ENCODE measurements around the gene RAI1. TPM values are rescaled to one million over a fixed set of nuclear protein-coding genes. Genes with fewer than 3 reads are reported as not detected.
A peak's percentile ranks its signal among the peaks of the same experiment; 100 is the strongest.

Gene RAI1
- total RNA-seq, 4 donors from 2014 or later: 12.8 to 51.2 (median 47.6) TPM

DNA sequence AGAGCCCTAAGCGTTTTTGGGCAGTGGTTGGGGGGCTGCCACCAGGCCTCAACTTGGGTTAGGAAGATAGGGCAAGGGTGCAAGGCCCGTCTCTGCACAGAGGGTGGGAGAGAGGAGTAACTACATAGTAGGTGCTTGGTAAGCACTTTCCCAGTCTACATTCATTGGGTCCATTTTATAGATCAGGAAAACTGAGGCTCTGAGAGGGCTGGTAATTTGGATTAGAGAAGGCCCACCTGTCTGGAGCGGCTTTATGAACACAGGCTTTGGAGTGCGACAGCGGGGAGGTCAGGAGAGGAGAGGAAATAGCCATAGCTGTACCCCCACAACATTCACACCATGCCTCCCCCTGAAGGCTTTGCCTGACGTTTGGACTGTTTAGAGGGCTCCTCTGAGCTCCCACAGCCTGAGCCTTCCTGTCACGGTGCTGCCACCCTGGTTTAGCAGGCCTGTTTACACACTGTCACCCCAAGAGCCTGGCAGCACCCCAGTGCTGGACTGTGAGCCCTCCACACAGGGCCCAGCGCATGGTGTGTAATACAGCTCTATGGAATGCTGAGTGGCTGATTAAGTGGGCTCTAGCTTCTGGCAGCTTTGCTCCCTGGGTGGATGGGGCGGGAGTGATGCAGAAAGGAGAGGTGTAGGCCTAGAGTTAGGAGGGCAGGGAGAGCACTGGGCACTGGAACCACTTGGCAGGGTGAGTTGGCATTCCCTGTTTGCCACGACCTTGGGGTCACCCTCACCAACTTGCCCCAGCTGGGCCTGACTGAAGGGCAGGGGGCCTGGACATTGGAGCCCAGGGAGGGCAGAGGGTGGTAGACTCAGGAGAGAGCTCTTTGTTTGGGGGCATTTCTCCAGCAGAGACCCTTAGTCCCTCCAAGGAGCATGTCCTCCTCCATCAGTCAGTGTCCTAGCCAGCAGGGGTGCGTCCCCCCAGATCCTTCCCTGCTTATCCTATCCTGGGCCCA is 73.7 kb downstream of the RAI1 start:
- no peak for TF ChIP-seq POLR2A (IDR thresholded peaks at IDR 0.05)
- TF ChIP-seq, protein P1, sequence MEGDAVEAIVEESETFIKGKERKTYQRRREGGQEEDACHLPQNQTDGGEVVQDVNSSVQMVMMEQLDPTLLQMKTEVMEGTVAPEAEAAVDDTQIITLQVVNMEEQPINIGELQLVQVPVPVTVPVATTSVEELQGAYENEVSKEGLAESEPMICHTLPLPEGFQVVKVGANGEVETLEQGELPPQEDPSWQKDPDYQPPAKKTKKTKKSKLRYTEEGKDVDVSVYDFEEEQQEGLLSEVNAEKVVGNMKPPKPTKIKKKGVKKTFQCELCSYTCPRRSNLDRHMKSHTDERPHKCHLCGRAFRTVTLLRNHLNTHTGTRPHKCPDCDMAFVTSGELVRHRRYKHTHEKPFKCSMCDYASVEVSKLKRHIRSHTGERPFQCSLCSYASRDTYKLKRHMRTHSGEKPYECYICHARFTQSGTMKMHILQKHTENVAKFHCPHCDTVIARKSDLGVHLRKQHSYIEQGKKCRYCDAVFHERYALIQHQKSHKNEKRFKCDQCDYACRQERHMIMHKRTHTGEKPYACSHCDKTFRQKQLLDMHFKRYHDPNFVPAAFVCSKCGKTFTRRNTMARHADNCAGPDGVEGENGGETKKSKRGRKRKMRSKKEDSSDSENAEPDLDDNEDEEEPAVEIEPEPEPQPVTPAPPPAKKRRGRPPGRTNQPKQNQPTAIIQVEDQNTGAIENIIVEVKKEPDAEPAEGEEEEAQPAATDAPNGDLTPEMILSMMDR (IDR thresholded peaks at IDR 0.05): no peak
- H3K27me3 ChIP-seq: no peaks in the 10 kb centered on the region
- H3K4me1 ChIP-seq: peaks cover 3 to 31% (median 27%) of the 10 kb centered on the region in 4 donors
- no peaks in the 10 kb centered on the region for H3K36me3 ChIP-seq
- no peak overlapping the region for H3K4me3 ChIP-seq
- H3K27ac ChIP-seq: no peak overlapping the region
- no peaks in the 10 kb centered on the region for H3K9me3 ChIP-seq
- no peak for DNase-seq

DNA sequence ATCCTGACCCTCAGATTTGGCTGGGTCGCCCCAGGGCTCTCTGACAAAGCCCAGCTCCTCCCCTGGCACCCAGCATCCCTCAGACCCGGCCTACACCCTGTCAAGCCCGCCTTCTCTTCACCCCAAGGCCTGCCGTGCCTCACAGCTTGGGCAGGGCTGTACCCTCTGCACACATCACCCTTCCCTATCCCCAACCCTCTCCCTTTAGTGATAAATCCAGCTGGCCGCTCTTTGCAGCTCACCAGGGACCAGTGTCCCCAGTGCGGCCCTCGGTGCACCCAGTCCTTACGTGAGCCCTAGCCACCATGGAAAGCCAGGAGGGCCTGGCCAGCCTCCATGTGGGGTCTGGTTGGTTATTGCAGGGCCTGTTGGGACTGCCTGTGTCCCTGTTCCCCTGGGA is 74.5 kb downstream of the RAI1 start:
- H3K27ac ChIP-seq: no peak overlapping the region
- H3K27me3 ChIP-seq: no peaks in the 10 kb centered on the region
- H3K4me1 ChIP-seq: peaks cover 3 to 23% (median 22%) of the 10 kb centered on the region in 4 donors
- no peaks in the 10 kb centered on the region for H3K36me3 ChIP-seq
- TF ChIP-seq POLR2A (IDR thresholded peaks at IDR 0.05): no peak
- TF ChIP-seq, protein P1 (IDR thresholded peaks at IDR 0.05): no peak
- DNase-seq: no peak
- H3K9me3 ChIP-seq: no peaks in the 10 kb centered on the region
- no peak overlapping the region for H3K4me3 ChIP-seq

DNA sequence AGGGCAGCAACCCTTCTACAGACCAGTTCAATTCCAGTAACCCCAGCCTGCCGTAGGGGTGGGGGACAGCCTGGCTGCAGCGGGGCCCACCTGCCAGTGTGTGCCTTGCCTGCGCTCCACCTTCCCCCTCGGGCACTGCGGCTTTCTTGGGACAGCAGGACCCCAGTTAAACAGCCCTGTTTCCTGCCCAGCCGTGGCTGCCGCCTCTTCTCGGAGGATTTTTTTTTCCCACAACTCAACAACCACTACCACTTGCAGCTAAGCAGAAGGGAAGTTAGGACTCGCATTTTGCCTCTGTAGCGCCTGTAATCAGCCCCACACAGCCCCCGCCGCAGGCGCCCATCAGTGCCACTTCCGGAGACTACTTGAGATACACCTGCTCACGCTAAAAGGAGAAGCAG is 76.1 kb downstream of the RAI1 start:
- H3K27me3 ChIP-seq: no peaks in the 10 kb centered on the region
- H3K4me3 ChIP-seq: no peak overlapping the region
- DNase-seq: peak in 2 of 3 donors; percentile 75 to 80
- TF ChIP-seq POLR2A (IDR thresholded peaks at IDR 0.05): no peak
- TF ChIP-seq, protein P1 (IDR thresholded peaks at IDR 0.05): no peak
- H3K27ac ChIP-seq: peak overlapping the region in 2 of 4 donors; percentile 15 to 73
- no peaks in the 10 kb centered on the region for H3K9me3 ChIP-seq
- H3K4me1 ChIP-seq: peaks cover 3 to 17% (median 14%) of the 10 kb centered on the region in 4 donors
- H3K36me3 ChIP-seq: no peaks in the 10 kb centered on the region

DNA sequence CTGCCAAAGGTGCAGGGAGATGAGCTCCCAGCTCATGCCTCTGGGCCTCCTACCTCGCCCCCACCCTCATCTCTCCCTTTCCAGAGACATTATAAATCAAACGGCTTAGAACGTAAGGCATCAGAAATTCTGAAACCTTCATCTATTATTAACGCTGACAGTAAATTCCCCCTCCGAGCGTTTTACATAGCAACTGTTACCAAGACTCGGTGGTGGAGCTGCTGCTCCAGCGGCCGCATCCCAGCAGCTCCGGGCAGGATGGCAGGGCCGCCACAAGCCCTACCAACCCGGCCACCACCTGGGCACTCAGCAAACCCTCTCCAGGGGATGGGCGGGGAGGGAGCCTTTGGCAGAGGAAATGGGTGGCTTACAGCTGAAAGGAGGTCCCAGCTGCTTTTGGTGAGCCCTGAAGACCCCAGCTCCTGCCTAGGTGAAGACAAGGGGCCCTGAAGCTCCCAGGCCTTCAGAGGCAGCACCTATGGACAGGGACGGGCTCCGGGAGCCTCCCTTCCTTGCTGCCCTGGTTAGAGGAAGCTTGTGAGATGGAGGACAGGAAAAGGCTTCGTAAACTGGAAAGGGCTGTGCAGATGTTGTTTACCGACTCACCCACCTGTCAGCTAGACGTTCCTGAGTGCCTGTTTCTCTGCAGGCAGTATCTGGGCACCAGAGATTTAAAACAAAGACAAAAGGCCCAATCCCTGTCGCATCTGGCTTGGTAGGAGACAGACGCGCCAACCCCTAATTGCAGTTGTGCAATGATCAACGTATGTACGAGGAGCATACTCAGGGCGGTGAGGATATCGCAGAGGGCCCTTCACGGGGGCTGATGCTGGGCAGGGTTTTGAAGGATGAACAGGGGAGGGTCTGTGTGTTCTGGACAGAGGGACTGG is 76.9 kb downstream of the RAI1 start:
- Histone ChIP-seq H3K27me3 (no peaks in the 10 kb centered on the region), H3K4me1 (peaks cover 0 to 8% (median 8%) of the 10 kb centered on the region in 4 donors), H3K36me3 (no peaks in the 10 kb centered on the region), H3K4me3 (no peak overlapping the region), H3K27ac (peak overlapping the region in 1 of 4 donors; percentile 73), H3K9me3 (no peaks in the 10 kb centered on the region)
- TF ChIP-seq, protein P1 (IDR thresholded peaks at IDR 0.05): no peak
- TF ChIP-seq POLR2A (IDR thresholded peaks at IDR 0.05): no peak
- no peak for DNase-seq

DNA sequence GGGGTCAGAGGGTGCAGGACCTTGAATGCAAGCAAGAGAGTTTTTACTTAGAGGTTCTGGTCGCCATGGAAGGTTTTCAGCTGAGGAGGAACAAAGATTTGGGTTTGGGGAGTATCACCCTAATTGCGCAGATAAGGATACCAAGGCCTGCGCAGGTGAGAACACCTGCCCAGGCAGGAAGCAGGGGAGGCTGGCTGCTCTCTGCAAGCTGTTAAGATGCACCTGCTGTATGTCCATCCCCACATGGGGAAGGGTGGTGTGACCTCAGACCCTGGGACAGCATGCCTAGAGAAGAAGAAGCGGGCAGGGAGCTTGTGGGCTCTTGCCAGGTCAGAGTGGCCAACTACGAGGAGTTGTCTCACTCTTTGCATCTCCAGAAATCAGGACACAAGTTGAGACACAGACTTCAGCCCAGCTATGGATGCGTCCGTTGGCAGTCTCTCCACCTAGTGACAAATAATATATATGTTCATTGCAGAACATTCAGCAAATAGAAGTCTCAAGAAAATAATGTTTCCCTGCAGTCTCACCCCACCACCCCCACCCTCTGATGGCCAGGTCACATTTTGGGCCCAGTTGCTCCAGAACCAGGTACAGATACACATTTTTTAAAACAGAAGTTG is 77.8 kb downstream of the RAI1 start:
- TF ChIP-seq POLR2A (IDR thresholded peaks at IDR 0.05): no peak
- TF ChIP-seq, protein P1 (IDR thresholded peaks at IDR 0.05): no peak
- H3K4me3 ChIP-seq: no peak overlapping the region
- H3K36me3 ChIP-seq: no peaks in the 10 kb centered on the region
- no peak for DNase-seq
- peaks cover 0 to 8% (median 3%) of the 10 kb centered on the region in 4 donors for H3K4me1 ChIP-seq
- H3K9me3 ChIP-seq: no peaks in the 10 kb centered on the region
- no peaks in the 10 kb centered on the region for H3K27me3 ChIP-seq
- no peak overlapping the region for H3K27ac ChIP-seq
